Activated CD4-positive, alpha-beta T cell treated with anti-CD3 and anti-CD28 coated beads, Interleukin-2, Interleukin-6, amounts not matched to agents 100 ng/mL and 50 ng/mL, durations not matched to agents 16 hours and 8 hours (primary cell): ENCODE measurements around the gene CD4.

Source experiments
- DNase-seq: peaks from one replicate; pipeline ENCODE4 v3.0.0-alpha.2; 2020

The CD4 gene

DNA sequence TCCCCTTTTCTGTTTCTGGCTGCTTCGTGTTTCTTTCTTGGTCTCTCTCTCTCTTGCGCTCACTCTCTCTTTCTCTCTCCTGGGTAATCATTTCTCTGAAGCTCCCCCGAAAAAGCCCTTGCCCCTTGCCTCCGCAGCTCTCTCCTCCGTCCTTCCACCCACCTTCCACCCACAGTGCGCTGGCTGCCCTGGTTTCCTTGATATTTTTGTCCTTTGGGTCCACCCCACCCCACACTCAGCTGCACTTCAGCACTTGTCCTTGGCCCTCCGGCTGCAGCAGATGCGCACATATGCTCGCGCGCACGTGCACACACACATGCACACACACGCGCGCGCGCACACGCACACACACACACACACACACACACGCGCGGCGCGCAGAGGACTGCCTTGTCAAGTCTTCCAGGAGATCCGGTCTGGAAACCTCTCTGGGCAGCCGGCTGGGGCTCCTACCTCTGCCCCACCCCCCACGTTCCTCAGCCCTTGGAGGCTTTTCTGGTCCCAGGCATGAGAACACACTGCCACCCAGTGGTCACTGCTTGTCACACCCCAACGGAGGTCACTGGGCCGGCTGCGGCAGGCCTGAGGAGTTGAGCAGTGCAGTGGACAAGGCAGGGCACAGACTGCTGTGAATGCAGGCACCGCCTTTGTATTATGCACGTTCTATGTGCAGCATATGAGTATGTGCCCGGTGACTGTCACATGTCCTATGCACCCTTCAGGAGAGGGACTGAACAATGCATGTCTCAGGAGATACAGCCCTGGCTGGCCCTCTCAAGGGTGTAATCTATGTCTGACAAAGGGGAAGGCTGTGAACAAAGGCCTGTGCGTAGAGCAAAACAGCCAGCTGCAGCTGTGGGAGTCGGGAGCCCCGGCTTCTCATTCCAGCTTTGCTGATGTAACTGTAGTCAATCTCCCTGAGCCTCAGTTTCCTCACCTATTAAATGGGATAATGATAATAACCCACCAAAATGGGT lies 10.5 kb upstream of the CD4 start:
- DNase-seq = peak; percentile 94

DNA sequence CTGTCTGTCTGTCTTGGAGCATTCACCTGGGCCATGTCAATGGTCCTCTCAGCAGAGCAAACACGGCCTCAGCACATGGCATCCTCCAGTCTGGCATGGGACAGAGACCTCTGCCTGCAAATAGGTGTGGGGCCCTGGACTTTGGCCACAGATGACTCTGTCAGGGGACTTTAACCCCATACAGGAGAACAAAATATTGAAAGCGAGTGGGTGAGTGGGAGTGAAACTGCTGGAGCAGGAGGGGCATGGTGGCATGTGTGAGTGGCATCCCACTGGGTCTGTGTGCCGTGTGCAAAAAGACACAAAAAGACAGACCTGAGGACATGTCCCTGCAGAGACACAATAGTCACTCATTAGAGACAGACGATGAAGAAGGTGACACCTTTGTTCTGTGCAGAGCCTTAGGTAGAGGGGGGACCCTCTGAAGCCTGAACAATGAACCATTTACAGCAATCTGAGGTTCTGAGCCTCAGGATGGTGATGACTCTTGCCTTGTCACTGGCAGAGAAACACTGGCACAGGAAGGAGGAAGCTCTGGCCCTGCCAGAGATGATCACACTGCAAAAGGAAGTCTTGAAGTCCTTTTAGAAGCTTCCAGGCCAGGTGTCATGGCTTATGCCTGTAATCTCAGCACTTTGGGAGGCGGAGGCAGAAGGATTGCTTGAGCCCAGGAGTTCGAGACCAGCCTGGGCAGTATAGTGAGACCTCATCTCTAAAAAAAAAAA lies 9.5 kb upstream of the CD4 start:
- peak; percentile 43 for DNase-seq

DNA sequence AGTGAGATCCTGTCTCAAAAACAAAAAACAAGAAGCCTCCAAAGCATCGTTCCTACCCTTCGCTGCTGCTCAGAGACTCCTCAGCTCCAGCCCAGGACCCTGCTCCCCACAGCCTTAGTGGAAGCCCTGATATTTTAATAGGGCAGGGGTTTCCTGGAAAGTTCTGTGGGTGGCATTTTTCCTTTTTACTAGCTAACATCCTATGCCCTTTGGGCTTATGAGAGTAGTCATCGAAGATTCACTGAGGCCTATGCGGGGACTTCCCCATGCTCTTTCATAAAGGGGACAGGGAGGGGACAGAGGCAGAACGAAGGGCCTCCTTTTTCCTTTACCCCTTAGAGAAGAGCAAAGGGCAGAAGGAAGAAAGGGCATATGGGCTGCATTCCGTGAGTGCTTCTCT lies 8.8 kb upstream of the CD4 start:
- peak; percentile 60 for DNase-seq

DNA sequence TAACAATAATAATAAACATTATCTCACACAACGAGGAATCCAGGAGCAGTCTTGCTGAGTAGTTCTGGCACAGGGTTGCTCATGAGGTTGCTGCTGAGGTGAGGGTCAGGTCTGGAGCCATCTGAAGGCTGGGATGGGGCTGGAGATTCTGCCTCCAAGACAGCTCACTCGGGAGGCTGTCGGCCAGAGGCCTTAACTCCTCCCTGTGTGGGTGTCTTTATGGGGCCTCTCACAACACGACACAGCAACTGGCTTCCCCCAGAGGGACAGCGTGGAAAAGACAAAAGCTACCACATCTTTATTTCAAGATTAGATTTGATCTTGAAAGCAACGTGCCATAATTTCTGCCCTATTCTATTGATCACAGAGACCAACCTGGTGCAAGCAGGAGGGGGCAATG lies 7.2 kb upstream of the CD4 start:
- no peak for DNase-seq

DNA sequence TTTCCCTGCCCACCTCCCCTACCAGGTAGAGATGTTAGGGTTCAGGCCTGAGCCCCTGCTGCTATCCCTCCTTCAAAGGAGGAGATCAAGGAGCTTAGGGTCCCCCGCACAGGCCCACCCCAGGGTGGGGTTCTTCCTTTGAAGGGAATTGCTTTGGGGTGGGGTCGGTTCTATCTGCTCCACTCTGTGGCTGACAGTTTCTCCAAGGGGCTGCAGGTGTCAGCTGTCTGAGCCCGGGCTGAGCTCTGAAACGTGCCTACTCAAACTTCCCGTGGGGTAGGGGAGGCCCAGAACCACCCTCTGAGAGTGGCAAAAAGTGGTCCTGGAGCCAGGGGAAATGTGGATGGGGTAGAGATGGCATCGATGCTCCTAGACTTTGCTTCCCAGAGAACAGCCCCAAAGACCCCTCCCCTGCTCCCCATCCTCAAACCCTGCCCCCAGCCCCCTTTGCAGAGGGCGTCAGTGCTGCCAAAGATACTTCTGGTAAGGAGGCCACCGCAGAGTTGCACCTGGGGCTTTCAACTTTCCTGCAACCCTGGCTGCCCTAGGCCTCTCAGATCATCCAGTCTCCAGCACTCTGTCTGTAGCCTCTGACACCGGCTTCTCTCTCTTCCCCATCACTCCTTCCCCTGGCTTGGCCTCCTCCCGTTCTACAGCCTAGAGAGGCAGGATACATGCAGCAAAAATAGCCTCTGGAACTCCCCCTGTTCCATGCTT lies 6.3 kb upstream of the CD4 start:
- no peak for DNase-seq

DNA sequence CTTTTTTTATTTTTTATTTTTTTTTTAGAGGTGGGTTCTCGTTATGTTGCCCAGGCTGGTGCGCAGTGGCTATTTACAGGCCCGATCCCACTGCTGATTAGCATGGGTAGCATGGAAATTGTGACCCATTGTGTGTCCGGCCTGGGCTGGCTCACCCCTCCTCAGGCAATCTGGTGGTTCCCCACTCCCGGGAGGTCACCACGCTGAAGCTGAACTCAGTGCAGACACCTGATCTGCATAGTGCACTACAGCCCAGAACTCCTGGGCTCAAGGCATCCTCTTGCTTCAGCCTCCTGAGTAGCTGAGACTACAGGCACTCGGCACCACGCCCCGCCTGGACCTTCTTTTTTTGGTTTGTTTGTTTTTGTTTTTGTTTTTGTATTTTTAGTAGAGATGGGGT lies 5.5 kb upstream of the CD4 start:
- no peak for DNase-seq

DNA sequence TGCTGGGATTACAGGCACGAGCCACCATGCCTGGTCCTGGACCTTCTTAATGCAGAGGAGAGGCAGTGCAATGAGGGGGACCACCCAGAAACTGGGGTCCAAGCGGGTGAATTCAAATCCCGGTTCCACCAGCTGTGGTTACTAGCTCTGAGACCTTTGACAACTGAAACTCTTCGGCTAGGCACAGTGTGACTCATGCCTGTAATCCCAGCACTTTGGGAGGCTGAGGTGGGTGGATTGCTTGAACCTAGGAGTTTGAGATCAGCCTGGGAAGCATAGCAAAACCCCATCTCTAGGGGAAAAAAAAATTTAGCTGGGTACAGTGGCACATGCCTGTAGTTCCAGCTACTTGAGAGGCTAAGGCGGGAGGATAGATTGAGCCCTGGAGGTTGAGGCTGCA lies 5.0 kb upstream of the CD4 start:
- DNase-seq = no peak

DNA sequence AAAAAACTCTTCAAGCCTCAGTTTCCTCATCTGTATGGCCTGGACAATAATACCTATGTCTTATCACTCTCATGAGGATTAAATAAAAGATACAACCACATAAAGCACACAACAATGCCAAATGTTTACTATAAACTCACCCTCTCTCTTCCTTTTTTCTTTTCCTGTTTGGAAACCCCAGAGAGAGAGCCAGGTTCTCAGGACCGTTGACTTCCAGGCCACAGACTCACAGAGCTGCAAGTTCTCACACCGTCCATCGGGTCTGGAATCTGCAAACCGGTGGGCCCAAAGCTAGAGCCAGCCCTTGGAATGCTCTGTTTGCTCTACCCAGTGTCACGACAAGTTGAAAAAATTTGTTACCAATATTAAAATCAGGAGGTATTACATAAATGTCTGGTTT lies 4.6 kb upstream of the CD4 start:
- no peak for DNase-seq

DNA sequence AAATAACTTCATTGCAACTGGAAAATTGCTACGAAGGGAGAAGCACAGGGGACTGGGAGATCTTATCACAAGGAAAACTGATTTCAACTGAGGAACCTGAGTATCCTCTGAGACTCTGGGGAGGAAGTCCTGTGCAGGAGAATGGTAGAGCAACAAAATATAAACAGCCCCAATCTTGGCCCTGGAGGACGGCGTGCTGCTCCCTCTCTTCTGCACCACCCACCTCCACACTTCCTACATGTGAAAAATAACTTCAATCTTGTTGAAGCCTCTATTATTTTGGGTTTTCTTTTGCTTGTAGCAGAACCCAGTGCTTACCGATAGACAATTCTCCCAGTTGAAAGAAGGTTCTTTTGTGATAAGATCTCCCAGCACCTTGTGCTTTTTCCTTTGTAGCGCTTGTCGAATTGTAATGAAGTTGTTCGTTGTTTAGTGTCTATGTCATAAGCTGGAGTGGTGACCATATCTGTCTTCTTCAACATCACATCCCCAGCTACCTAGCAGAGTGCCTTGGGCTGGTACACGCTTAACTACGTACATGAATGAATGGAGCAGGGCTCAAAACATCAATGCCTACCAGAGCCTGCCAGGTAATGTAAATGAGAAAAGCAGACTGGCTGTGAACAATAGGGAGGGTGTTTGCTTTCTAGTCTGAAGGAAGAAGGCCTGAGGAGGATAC lies 2.8 kb upstream of the CD4 start:
- no peak for DNase-seq

DNA sequence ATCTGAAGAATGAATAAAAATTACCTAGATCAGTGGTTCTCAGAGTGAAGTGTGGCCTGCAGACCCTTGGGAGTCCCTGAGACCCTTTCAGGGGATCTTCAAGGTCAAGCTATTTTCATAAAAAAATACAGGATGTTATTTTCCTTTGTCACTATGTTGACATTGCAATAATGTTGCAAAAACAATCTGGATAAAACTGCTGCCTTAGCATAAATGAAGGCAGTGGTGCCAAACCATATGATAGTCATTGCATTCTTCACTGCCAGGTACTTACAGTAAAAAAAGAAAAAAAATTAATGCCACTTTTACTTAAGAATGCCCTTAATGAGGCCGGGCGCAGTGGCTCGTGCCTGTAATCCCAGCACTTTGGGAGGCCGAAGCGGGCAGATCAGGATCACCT lies 2.0 kb upstream of the CD4 start:
- DNase-seq = no peak

DNA sequence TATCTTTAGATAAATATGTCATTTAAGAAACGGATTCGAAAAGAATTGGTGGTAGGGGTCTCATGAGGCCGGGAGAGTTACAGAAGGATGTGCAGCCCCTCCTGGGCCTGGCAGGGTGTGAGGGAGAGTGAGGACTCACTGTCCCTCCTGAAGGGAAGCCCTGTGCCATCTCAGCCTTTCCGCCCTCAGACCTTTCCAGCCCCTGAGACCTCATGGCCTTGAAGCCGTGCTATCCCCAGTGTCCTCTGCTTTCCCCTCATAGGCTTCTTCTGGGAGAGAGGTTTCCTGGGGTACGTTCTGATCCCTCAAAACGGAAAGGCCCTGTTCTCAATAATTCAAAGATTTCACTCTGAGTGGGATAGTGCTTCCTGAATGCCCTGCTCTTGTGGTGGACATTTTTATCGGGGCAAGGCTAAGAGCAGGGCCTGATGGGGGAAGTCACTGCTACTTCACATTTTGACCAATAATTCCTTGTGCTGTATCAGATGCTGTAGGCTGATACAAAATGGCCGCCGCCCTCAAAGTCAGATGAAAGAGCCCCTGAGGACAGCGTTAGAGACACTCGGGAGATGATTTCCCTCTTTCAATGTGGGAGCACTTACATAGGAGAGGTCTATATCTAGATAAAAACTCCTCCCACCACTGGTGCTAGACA lies 1.3 kb downstream of the CD4 start:
- peak; percentile 74 for DNase-seq

DNA sequence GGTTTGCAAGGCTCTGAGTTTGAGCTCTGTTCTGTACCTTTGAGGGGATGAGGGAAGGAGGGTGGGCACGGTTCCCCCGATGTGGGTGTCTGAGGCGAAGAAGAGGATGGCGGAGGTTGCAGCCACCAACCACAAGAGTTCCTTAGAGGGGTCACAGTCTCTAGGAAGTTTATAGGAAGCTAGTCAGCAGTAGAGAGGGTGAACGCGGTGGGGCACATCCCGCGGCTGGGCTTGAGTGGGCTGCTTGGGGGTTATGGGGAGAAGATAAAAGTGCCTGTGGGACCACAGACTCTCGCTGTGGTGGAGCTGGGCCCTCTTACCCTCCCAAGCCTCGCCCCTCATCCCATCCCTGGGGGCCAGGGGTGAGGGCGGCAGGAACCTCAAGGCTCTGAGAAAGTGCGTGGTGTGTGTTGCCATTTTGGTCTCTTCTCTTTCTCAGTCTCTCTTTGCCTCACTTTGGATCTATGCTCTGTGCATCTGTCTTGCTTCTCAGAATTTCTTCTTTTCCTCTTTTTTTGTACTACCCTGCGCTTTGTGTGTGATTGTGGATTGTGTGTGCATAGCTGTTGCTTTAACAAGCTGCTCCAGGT lies 2.7 kb downstream of the CD4 start:
- peak; percentile 36 for DNase-seq

DNA sequence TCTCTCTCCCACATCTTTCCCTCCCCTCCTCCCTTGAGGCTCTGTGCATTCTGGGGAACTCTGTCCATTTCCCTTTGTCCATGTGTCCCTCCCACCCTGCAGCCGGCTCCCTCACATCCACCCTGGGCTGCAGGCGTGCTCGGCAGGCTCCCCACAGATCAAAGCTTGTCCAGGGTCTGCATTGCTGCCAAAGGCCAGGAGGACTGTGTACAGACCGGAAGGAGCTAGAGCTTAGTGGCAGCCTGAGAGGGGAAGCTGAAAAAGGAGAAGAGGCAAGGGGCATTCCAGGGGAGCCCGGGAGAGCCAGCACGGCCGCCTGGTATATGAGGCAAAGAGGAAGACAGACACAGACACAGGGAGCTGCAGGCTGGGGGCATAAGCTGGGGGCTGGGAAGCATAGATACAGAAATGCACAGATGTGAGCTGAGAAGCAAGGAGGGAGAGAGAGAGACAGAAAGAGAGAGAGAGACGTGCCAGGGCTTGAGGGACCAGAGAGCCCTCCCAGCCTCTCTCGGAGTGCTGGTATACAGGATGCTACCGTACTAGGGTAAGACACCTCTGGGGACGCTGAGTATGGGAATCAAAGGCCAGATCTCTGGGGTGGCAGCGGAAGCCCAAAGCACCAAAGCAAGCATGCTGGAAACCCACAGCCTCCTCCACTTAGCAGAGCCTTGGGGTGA lies 3.3 kb downstream of the CD4 start:
- DNase-seq = peak; percentile 62

DNA sequence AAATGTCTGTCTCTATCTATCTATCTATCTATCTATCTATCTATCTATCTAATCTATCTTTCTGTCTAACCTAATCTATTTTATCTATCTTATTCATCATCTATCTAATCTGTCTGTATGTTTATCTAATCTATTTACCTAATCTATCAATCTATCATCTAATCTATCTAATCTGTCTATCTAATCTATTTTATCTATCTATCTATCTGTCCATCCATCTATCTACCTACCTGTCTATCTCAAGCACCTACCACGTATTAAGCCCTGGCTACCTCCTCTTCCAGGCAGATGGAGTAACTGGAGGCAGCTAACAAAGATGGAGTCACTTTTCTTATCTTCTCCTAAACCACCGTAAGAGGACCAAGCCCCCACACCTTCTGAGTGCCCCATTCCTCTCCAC lies 5.8 kb downstream of the CD4 start:
- DNase-seq = no peak

DNA sequence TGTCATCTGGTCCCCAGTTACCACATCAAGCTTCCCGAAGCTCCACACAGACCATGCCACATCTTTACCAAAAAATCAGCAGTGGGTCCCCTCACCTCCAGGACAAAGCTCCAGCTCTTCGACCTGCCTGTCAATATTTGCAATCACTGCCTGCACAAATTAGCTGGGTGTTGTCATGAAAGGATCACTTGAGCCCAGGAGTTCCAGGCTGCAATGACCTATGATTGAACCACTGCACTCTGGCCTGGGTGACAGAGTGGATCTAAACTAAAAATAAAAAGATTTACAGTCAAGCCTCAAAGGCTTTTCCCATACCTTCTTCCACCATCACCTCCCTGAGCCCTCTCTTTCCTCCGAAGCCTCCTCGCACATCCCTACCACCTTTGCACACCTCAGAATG lies 7.2 kb downstream of the CD4 start:
- no peak for DNase-seq

DNA sequence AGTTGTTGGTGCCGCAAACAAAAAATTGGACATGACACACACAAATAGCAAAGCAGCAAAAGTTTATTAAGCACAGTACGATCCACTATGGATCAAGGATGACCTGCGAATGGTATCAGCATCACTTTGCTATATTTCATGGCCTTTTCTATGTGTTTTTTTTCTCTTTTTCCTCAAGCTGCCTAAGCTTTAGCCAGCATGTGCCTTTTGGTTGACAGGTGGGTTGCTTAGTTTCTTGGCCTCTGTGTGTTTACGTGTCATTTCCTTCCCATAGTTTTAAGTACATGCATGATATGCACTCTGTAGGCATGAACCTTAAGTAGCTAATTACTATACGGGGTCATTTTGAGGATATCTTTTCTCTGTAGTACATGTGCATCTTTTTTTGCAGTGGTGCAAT lies 9.8 kb downstream of the CD4 start:
- DNase-seq = no peak

DNA sequence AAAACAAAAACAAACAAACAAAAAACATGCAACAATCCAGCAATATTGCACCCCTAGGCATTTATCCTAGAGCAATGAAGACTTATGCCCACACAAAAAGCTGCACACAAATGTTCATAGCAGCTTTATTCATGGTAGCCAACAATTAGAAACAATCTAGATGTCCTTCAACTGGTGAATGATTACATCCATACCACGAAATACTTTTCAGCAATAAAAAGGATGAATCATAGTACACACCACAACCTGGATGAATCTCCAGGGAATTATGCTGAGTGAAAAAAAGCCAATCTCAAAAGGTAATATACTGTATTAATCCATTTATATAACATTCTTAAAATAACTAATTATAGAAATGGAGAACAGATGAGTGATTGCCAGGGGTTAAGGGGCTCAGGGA lies 17.8 kb downstream of the CD4 start:
- no peak for DNase-seq

DNA sequence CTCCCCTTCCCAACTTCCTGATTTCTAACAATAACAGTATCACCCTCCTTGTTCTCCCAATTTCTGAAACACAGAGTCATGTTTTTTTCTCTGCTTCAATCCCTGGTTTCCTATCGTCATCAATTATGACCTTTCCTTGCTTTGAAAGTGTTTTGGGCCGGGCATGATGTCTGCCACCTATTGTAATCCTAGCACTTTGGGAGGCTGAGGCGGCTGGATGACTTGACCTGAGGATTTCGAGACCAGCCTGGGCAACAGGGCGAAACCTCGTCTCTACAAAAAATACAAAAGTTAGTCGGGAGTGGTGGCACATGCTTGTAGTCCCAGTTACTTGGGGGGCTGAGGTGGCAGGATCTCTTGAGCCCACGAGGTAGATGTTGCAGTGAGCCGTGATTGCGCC lies 19.7 kb downstream of the CD4 start:
- no peak for DNase-seq

DNA sequence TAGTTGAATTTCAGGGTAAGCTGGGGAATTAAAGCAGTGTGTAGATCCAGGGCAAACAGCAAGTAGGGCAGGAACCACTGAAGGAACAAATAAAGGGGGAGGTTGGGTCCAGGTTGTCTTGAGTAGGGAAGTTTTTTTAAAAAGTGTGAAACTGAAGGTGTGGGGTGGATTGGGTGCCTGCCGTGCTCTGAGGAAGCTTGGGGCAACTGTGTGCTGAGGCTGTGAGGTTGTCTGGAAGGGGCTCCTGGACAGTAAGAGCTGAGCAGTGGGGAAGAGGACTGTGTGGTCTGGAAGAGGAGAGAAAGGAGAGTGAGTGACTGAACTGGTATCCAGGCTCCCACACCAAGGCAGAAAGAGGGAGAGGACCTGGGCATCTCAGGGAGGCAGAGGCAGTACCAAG lies 21.4 kb downstream of the CD4 start:
- no peak for DNase-seq

DNA sequence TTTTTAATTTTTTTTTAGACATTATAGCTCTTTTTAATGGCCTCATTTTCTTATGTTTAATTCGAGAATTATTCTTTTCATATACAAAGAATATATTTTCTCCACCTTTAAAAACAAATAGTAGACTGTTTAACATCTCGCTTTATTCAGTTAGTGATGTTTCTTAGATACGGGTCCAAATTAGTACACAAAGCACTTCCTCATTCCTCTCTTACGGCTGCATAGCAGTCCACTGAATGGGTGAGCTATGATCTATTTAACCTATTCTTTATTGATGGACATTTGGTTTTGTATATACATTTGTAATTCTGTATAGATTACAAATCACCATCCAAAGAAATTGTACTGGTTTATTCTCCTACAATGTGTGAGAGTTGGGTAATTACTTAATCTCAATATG lies 24.0 kb downstream of the CD4 start:
- no peak for DNase-seq

DNA sequence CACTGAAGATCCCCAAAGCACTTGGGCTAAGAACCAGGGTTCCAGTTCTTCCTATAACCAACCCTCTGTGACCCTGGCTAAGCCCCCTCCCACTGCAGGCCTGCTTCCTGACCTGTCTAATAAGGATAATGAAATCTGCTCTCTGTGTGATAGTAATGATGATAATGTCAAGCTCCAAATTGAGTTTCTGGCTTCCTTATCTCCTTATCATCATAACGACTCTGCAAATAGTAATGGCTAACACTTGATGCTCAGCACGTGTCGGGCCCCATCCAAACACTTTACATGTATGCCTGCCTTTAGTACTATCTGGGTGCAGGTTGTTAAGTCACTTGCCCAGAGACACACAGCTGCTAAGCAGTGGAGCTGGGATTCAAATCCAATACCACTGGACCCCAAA lies 27.3 kb downstream of the CD4 start:
- no peak for DNase-seq

DNA sequence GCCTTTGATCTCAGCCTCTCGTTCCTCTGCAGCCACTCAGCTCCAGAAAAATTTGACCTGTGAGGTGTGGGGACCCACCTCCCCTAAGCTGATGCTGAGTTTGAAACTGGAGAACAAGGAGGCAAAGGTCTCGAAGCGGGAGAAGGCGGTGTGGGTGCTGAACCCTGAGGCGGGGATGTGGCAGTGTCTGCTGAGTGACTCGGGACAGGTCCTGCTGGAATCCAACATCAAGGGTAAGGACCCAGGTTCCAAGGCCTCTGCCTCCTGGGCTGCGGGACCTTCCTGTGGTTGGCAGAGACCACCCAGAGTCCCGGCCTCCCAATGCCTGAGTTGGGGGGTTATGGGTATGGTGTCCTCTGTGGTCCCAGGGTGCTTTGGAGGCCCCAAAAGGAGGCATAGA lies 27.8 kb downstream of the CD4 start:
- no peak for DNase-seq
